Gastroesophageal sphincter (tissue), 4 donors: ENCODE data around the gene FAAP20. TPM values are rescaled to one million over a fixed set of nuclear protein-coding genes. Genes with fewer than 3 reads are reported as not detected.

Source experiments
- ATAC-seq: fragments of 150-250 bp; one replicate; pipeline ENCODE4 v1.9.1; 2016; ENCODE audit warnings: mild to moderate bottlenecking, moderate library complexity
- H3K27ac ChIP-seq, 4 donors: fragments of 200-600 bp; sonication (generic) in 3 of 4; 1 replicate in 3 of 4; 2 replicates in 1 of 4; pipeline ENCODE4 v1.5.1; 2016 to 2019
- H3K27me3 ChIP-seq: fragments of 200-600 bp; sonication (generic); one replicate; pipeline ENCODE4 v1.5.1; 2019
- H3K36me3 ChIP-seq, 2 donors: fragments of 200-600 bp; sonication (generic); one replicate each; pipeline ENCODE4 v1.5.1; 2019; ENCODE audit warnings: control low read depth in 1 of 2
- H3K4me1 ChIP-seq, 3 donors: fragments of 200-600 bp; sonication (generic); 1 replicate in 2 of 3; 2 replicates in 1 of 3; pipeline ENCODE4 v1.5.1; 2016 to 2019; ENCODE audit warnings: control low read depth in 2 of 3
- H3K4me3 ChIP-seq, 2 donors: fragments of 200-600 bp; sonication (generic); one replicate each; pipeline ENCODE4 v1.5.1; 2019; ENCODE audit warnings: mild to moderate bottlenecking in 1 of 2, moderate library complexity in 1 of 2
- H3K9me3 ChIP-seq, 3 donors: fragments of 200-600 bp; sonication (generic); one replicate each; pipeline ENCODE4 v1.5.1; 2017 to 2019; ENCODE audit warnings: control low read depth in 2 of 3
- EP300 ChIP-seq: sonication (generic); formaldehyde crosslinking; IDR thresholded peaks from one replicate; pipeline ENCODE4 v1.6.1; 2017; ENCODE audit warnings: antibody characterized with exemption, mild to moderate bottlenecking
- POLR2A ChIP-seq, 2 donors: fragments of 450-650 bp; IDR thresholded peaks; one replicate each; pipeline ENCODE4 v1.6.1; 2017; ENCODE audit warnings: antibody characterized with exemption in 2 of 2, mild to moderate bottlenecking in 2 of 2, moderate library complexity in 1 of 2
- POLR2AphosphoS5 ChIP-seq: sonication (generic); formaldehyde crosslinking; IDR thresholded peaks from one replicate; pipeline ENCODE4 v1.6.1; 2017; ENCODE audit warnings: antibody characterized with exemption
- WGBS, 2 donors: methylation state at CpG; one replicate each; pipeline ENCODE4 v1.1.5; 2018; ENCODE audit warnings: low coverage in 1 of 2; 5-methylcytosine and 5-hydroxymethylcytosine counted together
- total RNA-seq, 4 donors: library from RNA; depleted of rRNA; stranded (reverse); fragments of >200 nt; gene quantifications; one replicate each; pipeline ENCODE4 v1.1.0, GENCODE V29; 2016
- TF ChIP-seq, protein P1 (sequence below), 4 experiments: fragments of 200-600 bp in 2 of 4; fragments of 450-650 bp in 2 of 4; sonication (generic) in 1 of 4; IDR thresholded peaks; one replicate each; pipeline ENCODE4 v1.5.1; 2017 to 2019; ENCODE audit warnings: antibody characterized with exemption in 4 of 4, mild to moderate bottlenecking in 2 of 4, moderate library complexity in 2 of 4

FAAP20 gene
- total RNA-seq, 4 donors from 2014 or later: 25.8 to 51.1 (median 43.3) TPM

DNA sequence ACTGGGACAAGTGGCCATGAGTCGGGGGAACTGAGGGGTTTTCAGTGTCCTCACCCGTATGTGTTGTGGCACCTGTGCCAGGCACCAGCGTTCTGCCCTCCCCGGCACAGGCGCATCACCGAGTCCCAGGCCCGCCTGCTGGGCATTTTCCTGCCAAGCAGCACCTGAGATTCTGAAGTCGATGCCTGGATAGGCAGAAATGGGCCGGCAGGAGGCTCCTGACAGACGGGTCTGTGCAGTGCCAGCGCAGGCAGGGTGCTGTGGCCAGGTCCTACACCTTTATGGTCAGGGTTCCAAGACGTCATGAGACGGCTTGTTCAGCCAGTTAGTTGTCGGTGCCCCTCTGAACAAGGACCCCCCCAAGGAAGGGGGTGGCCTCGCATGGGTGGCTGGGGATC is 10.6 kb downstream of the FAAP20 start:
- no peak for TF ChIP-seq POLR2A (IDR thresholded peaks at IDR 0.05)
- TF ChIP-seq, protein P1, sequence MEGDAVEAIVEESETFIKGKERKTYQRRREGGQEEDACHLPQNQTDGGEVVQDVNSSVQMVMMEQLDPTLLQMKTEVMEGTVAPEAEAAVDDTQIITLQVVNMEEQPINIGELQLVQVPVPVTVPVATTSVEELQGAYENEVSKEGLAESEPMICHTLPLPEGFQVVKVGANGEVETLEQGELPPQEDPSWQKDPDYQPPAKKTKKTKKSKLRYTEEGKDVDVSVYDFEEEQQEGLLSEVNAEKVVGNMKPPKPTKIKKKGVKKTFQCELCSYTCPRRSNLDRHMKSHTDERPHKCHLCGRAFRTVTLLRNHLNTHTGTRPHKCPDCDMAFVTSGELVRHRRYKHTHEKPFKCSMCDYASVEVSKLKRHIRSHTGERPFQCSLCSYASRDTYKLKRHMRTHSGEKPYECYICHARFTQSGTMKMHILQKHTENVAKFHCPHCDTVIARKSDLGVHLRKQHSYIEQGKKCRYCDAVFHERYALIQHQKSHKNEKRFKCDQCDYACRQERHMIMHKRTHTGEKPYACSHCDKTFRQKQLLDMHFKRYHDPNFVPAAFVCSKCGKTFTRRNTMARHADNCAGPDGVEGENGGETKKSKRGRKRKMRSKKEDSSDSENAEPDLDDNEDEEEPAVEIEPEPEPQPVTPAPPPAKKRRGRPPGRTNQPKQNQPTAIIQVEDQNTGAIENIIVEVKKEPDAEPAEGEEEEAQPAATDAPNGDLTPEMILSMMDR (IDR thresholded peaks at IDR 0.05): no peak
- TF ChIP-seq EP300: no peak
- TF ChIP-seq POLR2AphosphoS5: no peak
- Histone ChIP-seq H3K27ac (no peak overlapping the region), H3K27me3 (no peaks in the 10 kb centered on the region), H3K9me3 (no peaks in the 10 kb centered on the region), H3K36me3 (peaks cover 0 to 37% of the 10 kb centered on the region in 2 donors), H3K4me1 (peaks cover 0 to 2% (median 0%) of the 10 kb centered on the region in 3 donors), H3K4me3 (no peak overlapping the region)
- WGBS, 2 donors: 93% methylated on average over 3 of the region's 15 CpGs; no CpG with 5 or more reads in 1 of the 2 donors
- ATAC-seq: no peak

DNA sequence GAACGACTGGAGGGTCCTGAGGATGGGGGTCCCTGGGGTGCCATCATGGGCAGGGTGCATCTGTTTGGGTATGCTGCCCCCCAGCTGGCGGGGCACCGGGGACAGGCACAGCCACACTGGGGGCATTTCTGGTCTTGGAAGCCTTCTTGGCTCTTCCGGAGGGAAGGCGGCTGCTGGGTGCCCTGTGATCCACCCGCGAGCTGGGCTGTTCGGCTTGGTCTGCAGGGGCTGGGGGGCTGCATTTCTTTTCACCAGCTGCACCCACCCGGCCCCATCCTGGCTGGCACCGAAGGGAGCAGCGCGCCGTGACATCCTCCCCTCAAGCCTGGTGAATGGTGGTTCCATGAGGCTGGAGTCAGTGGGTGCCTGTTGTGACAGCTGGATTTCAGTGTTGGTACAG is 12.2 kb downstream of the FAAP20 start:
- no peak for ATAC-seq
- peaks cover 0 to 49% of the 10 kb centered on the region in 2 donors for H3K36me3 ChIP-seq
- no peak overlapping the region for H3K27ac ChIP-seq
- H3K9me3 ChIP-seq: no peaks in the 10 kb centered on the region
- no peaks in the 10 kb centered on the region for H3K4me1 ChIP-seq
- TF ChIP-seq EP300 (no peak), POLR2AphosphoS5 (no peak), POLR2A (IDR thresholded peaks at IDR 0.05) (no peak)
- TF ChIP-seq, protein P1 (IDR thresholded peaks at IDR 0.05): no peak
- H3K4me3 ChIP-seq: no peak overlapping the region
- WGBS, 2 donors: no CpG with 5 or more reads among the region's 13 CpGs
- no peaks in the 10 kb centered on the region for H3K27me3 ChIP-seq

DNA sequence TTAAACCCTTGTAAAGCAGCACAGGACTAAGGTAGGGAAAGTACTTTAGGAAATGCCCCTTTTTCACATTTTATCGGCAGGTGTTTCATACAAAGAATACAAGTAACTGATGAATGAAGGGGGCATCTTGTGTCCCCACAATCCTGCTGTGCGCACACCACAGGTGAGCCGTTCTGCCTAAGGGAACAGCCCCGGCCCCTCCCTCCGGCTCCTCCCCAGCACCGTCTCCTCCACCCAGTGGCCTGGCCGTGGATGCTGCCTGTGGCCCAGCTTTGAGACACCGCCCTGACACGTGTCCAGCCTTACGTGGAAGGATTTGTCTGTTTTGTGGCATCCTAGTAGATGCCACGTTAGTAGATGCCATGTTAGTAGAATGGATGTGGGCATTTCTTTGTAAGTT is 12.8 kb downstream of the FAAP20 start:
- H3K27ac ChIP-seq: no peak overlapping the region
- 71 to 96% methylated on average over 5 to 9 of the region's 11 CpGs for WGBS, 2 donors
- H3K4me1 ChIP-seq: no peaks in the 10 kb centered on the region
- no peaks in the 10 kb centered on the region for H3K9me3 ChIP-seq
- TF ChIP-seq POLR2AphosphoS5: no peak
- TF ChIP-seq, protein P1 (IDR thresholded peaks at IDR 0.05): no peak
- TF ChIP-seq EP300: no peak
- no peak for TF ChIP-seq POLR2A (IDR thresholded peaks at IDR 0.05)
- no peaks in the 10 kb centered on the region for H3K27me3 ChIP-seq
- peaks cover 0 to 46% of the 10 kb centered on the region in 2 donors for H3K36me3 ChIP-seq
- H3K4me3 ChIP-seq: no peak overlapping the region
- ATAC-seq: no peak

DNA sequence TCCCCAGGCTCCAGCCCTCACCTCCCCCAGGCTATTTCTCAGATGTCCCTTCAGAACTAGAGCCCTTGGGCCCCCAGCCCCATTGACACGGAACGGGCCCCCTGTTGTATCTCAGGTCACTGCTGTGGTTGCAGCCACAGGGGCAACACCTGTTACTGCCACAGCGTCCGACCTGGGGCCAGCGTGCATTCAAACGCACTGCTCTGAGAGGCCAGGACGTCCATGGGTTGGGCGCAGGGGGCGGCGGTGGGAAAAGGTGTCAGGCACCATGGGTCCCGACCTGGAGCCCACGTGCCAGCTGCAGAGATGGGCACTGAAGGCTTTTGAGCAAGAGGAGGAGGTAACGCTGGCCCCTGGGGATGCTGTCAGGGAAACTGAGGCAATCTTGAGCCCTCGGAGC is 13.3 kb downstream of the FAAP20 start:
- Histone ChIP-seq H3K27me3 (no peaks in the 10 kb centered on the region), H3K36me3 (peaks cover 0 to 41% of the 10 kb centered on the region in 2 donors), H3K9me3 (no peaks in the 10 kb centered on the region), H3K4me3 (no peak overlapping the region), H3K4me1 (no peaks in the 10 kb centered on the region), H3K27ac (no peak overlapping the region)
- whole genome bisulfite sequencing, 2 donors: 92% methylated on average over 2 of the region's 14 CpGs; no CpG with 5 or more reads in 1 of the 2 donors
- TF ChIP-seq POLR2A (IDR thresholded peaks at IDR 0.05): no peak
- no peak for TF ChIP-seq POLR2AphosphoS5
- TF ChIP-seq, protein P1 (IDR thresholded peaks at IDR 0.05): no peak
- TF ChIP-seq EP300: no peak
- ATAC-seq: no peak
